ENCODE results near the gene CGB1. TPM values are rescaled to one million over a fixed set of nuclear protein-coding genes. Genes with fewer than 3 reads are reported as not detected.
A peak's percentile ranks its signal among the peaks of the same experiment; 100 is the strongest.

CGB1 gene
- total RNA-seq, 1 experiment from 2014 or later: not detected

DNA sequence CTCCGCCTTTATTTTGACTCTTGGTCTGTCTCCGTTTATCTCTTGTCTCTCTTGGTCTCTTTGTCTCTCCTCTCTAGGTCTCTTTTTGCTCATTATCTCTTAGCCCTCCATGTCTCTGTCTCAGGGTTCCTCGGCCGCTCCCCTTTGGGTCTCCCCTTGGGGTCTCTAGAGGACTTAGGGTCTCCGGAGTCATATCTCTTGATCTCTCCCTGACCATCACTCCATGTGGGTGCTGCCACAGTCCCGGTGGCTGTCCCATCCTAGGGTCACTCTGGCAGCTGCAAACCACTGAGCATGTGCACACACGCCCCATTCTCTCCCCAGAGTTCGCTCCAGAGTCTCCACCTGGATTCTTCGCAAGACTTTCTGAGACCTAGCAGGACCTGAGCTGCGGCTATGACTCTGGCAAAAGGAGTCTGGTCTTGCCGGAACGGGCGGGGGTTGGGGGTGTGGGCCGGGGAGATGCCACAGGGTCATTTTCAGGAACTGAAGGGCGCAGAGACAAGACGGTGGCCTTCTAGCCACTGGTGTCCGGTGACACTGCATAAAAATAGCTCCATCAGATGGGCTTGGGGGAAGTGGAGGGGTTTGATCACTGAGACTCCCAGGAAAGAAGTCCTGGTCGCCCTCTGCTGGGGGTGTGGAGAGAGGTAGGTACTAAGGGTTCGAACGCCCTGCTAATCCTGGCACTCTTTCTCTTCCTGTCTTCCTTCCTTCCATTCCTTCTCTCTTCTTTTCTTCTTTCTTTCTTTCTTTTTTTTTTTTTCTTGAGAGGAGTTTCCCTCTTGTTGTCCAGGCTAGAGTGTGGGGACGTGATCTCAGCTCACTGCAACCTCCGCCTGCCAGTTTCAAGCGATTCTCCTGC lies 37.1 kb upstream of the CGB1 start:
- ATAC-seq: peak; percentile 23; the same call in 1 of the 2 replicates
- peak; percentile 68 for DNase-seq (ENCODE audit: low spot score)
- Mint-ChIP-seq H3K27ac (no peak overlapping the region), H3K36me3 (no peaks in the 10 kb centered on the region), H3K4me1 (peaks cover 8% of the 10 kb centered on the region; the same call in 1 of the 2 replicates), H3K9me3 (peaks cover 8% of the 10 kb centered on the region), H3K27me3 (ENCODE audit: low read depth) (peaks cover 78% of the 10 kb centered on the region), H3K4me3 (peak overlapping the region; percentile 68)
- CTCF ChIA-PET: interaction anchor here (0.6 to 2.8 kb wide), 28 partner anchors 9 to 152 kb away, joined by 3 to 38 read pairs (median 6); partner anchors contain the start of genes CGB2, CGB7, GYS1 and LHB
- no peak for TF ChIP-seq ZNF263 (CRISPR knock-in tag; IDR thresholded peaks at IDR 0.05; ENCODE audit: low read depth)
- TF ChIP-seq, protein P1, sequence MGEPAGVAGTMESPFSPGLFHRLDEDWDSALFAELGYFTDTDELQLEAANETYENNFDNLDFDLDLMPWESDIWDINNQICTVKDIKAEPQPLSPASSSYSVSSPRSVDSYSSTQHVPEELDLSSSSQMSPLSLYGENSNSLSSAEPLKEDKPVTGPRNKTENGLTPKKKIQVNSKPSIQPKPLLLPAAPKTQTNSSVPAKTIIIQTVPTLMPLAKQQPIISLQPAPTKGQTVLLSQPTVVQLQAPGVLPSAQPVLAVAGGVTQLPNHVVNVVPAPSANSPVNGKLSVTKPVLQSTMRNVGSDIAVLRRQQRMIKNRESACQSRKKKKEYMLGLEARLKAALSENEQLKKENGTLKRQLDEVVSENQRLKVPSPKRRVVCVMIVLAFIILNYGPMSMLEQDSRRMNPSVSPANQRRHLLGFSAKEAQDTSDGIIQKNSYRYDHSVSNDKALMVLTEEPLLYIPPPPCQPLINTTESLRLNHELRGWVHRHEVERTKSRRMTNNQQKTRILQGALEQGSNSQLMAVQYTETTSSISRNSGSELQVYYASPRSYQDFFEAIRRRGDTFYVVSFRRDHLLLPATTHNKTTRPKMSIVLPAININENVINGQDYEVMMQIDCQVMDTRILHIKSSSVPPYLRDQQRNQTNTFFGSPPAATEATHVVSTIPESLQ (CRISPR knock-in tag; IDR thresholded peaks at IDR 0.05): no peak
- TF ChIP-seq, protein P2, sequence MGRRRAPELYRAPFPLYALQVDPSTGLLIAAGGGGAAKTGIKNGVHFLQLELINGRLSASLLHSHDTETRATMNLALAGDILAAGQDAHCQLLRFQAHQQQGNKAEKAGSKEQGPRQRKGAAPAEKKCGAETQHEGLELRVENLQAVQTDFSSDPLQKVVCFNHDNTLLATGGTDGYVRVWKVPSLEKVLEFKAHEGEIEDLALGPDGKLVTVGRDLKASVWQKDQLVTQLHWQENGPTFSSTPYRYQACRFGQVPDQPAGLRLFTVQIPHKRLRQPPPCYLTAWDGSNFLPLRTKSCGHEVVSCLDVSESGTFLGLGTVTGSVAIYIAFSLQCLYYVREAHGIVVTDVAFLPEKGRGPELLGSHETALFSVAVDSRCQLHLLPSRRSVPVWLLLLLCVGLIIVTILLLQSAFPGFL (CRISPR knock-in tag; IDR thresholded peaks at IDR 0.05; ENCODE audit: borderline replicate concordance): no peak
- TF ChIP-seq, protein P3, sequence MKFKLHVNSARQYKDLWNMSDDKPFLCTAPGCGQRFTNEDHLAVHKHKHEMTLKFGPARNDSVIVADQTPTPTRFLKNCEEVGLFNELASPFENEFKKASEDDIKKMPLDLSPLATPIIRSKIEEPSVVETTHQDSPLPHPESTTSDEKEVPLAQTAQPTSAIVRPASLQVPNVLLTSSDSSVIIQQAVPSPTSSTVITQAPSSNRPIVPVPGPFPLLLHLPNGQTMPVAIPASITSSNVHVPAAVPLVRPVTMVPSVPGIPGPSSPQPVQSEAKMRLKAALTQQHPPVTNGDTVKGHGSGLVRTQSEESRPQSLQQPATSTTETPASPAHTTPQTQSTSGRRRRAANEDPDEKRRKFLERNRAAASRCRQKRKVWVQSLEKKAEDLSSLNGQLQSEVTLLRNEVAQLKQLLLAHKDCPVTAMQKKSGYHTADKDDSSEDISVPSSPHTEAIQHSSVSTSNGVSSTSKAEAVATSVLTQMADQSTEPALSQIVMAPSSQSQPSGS (CRISPR knock-in tag; IDR thresholded peaks at IDR 0.05; ENCODE audit: borderline replicate concordance, low read depth): no peak
- TF ChIP-seq, protein P4, sequence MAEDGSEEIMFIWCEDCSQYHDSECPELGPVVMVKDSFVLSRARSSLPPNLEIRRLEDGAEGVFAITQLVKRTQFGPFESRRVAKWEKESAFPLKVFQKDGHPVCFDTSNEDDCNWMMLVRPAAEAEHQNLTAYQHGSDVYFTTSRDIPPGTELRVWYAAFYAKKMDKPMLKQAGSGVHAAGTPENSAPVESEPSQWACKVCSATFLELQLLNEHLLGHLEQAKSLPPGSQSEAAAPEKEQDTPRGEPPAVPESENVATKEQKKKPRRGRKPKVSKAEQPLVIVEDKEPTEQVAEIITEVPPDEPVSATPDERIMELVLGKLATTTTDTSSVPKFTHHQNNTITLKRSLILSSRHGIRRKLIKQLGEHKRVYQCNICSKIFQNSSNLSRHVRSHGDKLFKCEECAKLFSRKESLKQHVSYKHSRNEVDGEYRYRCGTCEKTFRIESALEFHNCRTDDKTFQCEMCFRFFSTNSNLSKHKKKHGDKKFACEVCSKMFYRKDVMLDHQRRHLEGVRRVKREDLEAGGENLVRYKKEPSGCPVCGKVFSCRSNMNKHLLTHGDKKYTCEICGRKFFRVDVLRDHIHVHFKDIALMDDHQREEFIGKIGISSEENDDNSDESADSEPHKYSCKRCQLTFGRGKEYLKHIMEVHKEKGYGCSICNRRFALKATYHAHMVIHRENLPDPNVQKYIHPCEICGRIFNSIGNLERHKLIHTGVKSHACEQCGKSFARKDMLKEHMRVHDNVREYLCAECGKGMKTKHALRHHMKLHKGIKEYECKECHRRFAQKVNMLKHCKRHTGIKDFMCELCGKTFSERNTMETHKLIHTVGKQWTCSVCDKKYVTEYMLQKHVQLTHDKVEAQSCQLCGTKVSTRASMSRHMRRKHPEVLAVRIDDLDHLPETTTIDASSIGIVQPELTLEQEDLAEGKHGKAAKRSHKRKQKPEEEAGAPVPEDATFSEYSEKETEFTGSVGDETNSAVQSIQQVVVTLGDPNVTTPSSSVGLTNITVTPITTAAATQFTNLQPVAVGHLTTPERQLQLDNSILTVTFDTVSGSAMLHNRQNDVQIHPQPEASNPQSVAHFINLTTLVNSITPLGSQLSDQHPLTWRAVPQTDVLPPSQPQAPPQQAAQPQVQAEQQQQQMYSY (CRISPR knock-in tag; IDR thresholded peaks at IDR 0.05): no peak
- TF ChIP-seq, protein P5, sequence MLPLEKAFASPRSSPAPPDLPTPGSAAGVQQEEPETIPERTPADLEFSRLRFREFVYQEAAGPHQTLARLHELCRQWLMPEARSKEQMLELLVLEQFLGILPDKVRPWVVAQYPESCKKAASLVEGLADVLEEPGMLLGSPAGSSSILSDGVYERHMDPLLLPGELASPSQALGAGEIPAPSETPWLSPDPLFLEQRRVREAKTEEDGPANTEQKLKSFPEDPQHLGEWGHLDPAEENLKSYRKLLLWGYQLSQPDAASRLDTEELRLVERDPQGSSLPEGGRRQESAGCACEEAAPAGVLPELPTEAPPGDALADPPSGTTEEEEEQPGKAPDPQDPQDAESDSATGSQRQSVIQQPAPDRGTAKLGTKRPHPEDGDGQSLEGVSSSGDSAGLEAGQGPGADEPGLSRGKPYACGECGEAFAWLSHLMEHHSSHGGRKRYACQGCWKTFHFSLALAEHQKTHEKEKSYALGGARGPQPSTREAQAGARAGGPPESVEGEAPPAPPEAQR (CRISPR knock-in tag; IDR thresholded peaks at IDR 0.05): no peak
- POLR2A ChIA-PET: no interaction called here

DNA sequence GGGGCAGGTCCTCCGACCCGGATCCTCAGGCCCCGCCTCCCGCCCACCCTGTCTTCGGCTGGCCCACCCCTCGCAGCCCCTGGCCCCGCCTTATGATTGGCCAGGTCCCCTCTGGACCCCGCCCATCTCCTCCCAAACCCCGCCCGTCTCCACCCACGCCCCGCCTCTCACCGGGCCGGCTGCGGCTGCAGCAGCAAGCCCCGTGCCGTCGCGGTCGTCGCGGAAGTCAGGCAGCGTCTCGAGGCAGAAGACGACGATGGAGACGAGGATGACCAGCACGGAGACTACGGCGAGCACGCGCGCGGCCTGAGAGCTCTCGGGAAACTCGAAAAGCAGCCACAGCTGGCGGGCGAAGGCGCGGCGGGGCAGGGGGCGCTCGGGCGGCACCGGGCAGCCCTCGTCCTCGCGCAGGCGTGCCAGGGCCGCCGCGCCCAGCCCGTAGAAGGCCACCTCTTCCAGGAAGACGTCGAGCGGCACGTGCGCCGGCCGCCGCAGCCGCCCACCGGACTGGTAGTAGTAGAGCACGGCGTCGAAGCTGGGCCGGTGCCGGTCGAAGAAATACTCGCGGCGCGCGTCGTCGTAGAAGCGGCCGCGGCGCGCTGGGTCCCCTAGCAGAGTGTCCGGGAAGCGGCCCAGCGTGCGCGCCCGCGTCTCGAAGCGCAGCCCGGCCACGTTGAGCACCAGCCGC lies 35.3 kb upstream of the CGB1 start:
- peak overlapping the region; percentile 71 for H3K4me3 Mint-ChIP-seq
- H3K27me3 Mint-ChIP-seq (ENCODE audit: low read depth): peaks cover 89% of the 10 kb centered on the region
- TF ChIP-seq, protein P6, sequence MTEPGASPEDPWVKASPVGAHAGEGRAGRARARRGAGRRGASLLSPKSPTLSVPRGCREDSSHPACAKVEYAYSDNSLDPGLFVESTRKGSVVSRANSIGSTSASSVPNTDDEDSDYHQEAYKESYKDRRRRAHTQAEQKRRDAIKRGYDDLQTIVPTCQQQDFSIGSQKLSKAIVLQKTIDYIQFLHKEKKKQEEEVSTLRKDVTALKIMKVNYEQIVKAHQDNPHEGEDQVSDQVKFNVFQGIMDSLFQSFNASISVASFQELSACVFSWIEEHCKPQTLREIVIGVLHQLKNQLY (CRISPR knock-in tag; IDR thresholded peaks at IDR 0.05): no peak
- peak; percentile 69; the same call in 1 of the 2 replicates for TF ChIP-seq CBFB (CRISPR knock-in tag; IDR thresholded peaks at IDR 0.05; ENCODE audit: low read depth)
- TF ChIP-seq, protein P7, sequence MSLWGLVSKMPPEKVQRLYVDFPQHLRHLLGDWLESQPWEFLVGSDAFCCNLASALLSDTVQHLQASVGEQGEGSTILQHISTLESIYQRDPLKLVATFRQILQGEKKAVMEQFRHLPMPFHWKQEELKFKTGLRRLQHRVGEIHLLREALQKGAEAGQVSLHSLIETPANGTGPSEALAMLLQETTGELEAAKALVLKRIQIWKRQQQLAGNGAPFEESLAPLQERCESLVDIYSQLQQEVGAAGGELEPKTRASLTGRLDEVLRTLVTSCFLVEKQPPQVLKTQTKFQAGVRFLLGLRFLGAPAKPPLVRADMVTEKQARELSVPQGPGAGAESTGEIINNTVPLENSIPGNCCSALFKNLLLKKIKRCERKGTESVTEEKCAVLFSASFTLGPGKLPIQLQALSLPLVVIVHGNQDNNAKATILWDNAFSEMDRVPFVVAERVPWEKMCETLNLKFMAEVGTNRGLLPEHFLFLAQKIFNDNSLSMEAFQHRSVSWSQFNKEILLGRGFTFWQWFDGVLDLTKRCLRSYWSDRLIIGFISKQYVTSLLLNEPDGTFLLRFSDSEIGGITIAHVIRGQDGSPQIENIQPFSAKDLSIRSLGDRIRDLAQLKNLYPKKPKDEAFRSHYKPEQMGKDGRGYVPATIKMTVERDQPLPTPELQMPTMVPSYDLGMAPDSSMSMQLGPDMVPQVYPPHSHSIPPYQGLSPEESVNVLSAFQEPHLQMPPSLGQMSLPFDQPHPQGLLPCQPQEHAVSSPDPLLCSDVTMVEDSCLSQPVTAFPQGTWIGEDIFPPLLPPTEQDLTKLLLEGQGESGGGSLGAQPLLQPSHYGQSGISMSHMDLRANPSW (CRISPR knock-in tag; conservative IDR thresholded peaks at IDR 0.05; ENCODE audit: low read depth): no peak
- TF ChIP-seq, protein P8, sequence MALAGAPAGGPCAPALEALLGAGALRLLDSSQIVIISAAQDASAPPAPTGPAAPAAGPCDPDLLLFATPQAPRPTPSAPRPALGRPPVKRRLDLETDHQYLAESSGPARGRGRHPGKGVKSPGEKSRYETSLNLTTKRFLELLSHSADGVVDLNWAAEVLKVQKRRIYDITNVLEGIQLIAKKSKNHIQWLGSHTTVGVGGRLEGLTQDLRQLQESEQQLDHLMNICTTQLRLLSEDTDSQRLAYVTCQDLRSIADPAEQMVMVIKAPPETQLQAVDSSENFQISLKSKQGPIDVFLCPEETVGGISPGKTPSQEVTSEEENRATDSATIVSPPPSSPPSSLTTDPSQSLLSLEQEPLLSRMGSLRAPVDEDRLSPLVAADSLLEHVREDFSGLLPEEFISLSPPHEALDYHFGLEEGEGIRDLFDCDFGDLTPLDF (CRISPR knock-in tag; IDR thresholded peaks at IDR 0.05): peak; percentile 86
- TF ChIP-seq, protein P2 (CRISPR knock-in tag; IDR thresholded peaks at IDR 0.05; ENCODE audit: borderline replicate concordance): no peak
- peak; percentile 79; the same call in 1 of the 2 replicates for TF ChIP-seq ZNF232 (CRISPR knock-in tag; IDR thresholded peaks at IDR 0.05)
- no peak for TF ChIP-seq GTF2I (CRISPR knock-in tag; conservative IDR thresholded peaks at IDR 0.05)
- no peak for TF ChIP-seq NFATC4 (CRISPR knock-in tag; IDR thresholded peaks at IDR 0.05)
- 0 out of 2 replicates have a peak, but pooled peaks have one; percentile 32 for TF ChIP-seq ZBTB21 (CRISPR knock-in tag; IDR thresholded peaks at IDR 0.05; ENCODE audit: borderline replicate concordance)

More for the DNA sequence above, 35.3 kb upstream of the CGB1 start:
- ChIA-PET POLR2A (no interaction called here), CTCF (interaction anchor here (1.3 to 3.3 kb wide), 2 partner anchors 16 to 26 kb away, joined by 3 to 10 read pairs; no protein-coding TSS in a partner anchor)
- Mint-ChIP-seq H3K9me3 (peaks cover 8% of the 10 kb centered on the region), H3K4me1 (peaks cover 12% of the 10 kb centered on the region), H3K36me3 (no peaks in the 10 kb centered on the region; the same call in 1 of the 2 replicates), H3K27ac (no peak overlapping the region)
- DNase-seq (ENCODE audit: low spot score) (peak; percentile 94), ATAC-seq (peak; percentile 91)

All from WTC11 (cell line).